ENCODE results near the gene PADI6. TPM values are rescaled to one million over a fixed set of nuclear protein-coding genes. Genes with fewer than 3 reads are reported as not detected.

PADI6 gene
- total RNA-seq, 2 donors from 2014 or later = not detected

DNA sequence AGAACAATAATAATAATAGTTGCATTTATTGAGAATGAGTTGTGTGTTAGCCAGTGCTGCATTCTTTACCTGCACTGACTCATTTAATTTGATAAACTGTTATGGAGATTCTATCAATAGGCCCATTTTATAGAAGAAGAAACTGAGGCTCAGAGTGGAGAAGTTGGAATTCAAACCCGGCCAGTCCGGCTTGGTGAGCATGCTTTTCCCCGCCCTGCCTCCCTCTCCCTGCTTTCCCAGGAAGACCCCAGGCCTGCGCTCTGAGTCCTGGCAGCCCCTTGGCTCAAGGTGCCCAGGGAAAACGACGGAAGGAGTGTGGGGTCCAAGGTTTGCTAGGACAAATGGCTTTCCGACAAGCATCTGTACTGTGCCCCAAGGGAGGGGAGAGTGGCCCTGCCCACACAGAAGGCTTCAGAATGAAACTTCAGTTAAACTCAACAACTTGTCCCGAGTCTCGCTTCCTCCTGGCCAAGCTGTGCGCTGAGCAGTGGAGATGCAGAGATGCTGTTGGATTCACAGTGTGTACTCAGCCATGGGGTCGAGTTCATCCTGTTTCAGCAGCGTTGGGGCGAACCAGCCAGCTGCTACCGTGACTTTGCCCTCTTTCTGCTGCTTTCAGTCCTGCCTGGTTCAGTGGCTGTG is 23.3 kb upstream of the PADI6 start:
- Mint-ChIP-seq H3K4me3 (no peak overlapping the region), H3K27me3 (peaks cover 18% of the 10 kb centered on the region), H3K27ac (no peak overlapping the region), H3K36me3 (ENCODE audit: low read depth) (no peaks in the 10 kb centered on the region), H3K9me3 (no peaks in the 10 kb centered on the region), H3K4me1 (no peaks in the 10 kb centered on the region)
- ATAC-seq (replicated peaks) = no peak

DNA sequence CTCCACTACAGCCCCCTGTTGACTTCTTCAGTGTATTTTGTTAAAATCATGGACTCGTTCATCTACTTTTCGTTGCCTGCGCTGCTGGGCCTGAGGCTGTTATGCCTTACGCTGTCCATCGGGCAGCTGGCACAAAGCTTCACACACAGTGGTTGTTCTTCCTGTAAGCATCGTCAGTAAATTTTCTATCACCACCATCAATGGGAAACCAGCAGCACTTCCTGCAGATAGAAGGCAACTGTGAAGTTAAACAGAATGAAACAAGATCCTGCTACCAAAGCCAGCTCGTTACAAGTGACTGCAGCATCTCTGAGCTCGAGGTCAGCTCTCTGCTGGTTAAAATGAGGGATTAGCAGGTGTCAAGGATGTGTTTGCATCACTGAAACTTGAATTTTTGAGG is 21.9 kb upstream of the PADI6 start:
- no peak overlapping the region for H3K27ac Mint-ChIP-seq
- H3K4me1 Mint-ChIP-seq = no peaks in the 10 kb centered on the region
- peaks cover 18% of the 10 kb centered on the region for H3K27me3 Mint-ChIP-seq
- H3K36me3 Mint-ChIP-seq (ENCODE audit: low read depth) = no peaks in the 10 kb centered on the region
- ATAC-seq (replicated peaks) = no peak
- H3K4me3 Mint-ChIP-seq = no peak overlapping the region
- H3K9me3 Mint-ChIP-seq = no peaks in the 10 kb centered on the region

DNA sequence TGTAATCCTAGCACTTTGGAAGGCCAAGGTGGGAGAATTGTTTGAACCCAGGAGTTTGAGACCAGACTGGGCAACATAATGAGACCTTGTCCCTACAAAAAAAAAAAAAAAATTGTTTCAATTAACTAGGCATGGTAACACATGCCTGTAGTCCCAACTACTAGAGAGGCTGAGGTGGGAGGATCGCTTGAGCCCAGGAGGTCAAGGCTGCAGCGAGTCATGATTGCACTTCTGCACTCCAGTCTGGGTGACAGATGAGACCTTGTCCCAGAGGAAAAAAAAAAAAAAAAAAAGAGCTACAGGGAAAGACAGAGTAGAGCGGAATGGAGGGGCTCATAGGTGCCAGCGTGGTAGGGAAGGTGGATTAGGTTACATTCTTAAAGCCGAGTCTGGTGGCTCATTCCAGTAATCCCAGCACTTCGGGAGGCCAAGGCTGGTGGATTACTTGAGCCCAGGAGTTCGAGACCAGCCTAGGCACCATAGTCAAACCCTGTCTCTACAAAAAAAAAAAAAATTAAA is 21.0 kb upstream of the PADI6 start:
- H3K27ac Mint-ChIP-seq = no peak overlapping the region
- no peak overlapping the region for H3K4me3 Mint-ChIP-seq
- ATAC-seq (replicated peaks) = no peak
- no peaks in the 10 kb centered on the region for H3K4me1 Mint-ChIP-seq
- no peaks in the 10 kb centered on the region for H3K36me3 Mint-ChIP-seq (ENCODE audit: low read depth)
- H3K9me3 Mint-ChIP-seq = no peaks in the 10 kb centered on the region
- H3K27me3 Mint-ChIP-seq = peaks cover 18% of the 10 kb centered on the region

DNA sequence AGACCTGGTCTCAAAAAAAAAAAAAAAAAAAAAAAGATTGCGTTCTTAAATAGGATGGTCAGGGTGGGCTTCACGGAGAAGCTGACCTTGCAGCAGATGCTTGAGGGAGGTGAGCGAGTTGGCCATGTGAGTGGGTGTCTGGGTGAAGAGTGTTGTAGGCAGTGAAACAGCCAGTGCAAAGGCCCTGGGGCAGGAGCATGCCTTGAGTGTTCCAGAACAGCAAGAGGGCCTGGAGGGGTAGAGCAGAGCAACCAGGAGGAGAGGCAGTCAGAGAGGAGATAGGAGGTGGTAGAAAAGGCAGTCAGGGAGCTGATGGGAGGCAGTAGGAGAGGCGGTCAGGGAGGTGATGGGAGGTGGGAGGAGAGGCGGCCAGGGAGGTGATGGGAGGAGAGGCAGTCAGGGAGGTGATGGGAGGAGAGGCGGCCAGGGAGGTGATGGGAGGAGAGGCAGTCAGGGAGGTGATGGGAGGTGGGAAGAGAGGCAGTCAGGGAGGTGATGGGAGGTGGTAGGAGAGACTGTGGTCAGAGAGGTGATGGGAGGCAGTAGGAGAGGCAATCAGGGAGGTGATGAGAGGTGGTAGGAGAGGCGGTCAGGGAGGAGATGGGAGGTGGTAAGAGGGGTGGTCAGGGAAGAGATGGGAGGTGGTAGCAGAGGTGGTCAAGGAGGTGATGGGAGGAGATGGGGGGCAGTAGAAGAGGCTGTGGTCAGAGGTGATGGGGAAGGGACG is 20.2 kb upstream of the PADI6 start:
- ATAC-seq (replicated peaks) = no peak
- Mint-ChIP-seq H3K4me1 (no peaks in the 10 kb centered on the region), H3K36me3 (ENCODE audit: low read depth) (no peaks in the 10 kb centered on the region), H3K27ac (no peak overlapping the region), H3K27me3 (peaks cover 23% of the 10 kb centered on the region), H3K4me3 (no peak overlapping the region), H3K9me3 (no peaks in the 10 kb centered on the region)

DNA sequence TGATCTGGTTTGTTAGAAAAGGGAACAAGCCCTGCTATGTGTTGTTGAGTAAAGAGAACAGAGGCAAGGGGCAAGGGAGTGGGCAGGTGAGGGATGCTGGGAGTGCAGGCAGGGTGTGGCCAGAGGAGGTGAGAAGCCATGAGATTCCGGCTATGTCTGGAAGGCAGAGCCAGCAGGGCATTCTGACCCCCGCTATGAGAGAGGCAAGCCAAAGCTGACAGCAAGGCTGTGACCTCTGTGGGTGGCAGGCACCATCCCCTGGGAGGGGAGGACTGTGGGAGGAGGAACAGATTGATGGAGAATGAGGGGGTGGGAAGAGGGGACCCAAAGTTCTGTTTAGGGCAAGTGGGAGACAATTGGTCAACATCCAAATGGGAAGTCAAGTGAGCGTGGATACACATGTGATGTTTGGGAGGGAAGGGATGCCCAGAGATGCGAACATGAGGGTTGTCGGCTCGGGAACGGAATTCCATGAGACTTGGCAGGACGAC is 19.5 kb upstream of the PADI6 start:
- no peak overlapping the region for H3K27ac Mint-ChIP-seq
- no peaks in the 10 kb centered on the region for H3K4me1 Mint-ChIP-seq
- H3K9me3 Mint-ChIP-seq = no peaks in the 10 kb centered on the region
- peaks cover 23% of the 10 kb centered on the region for H3K27me3 Mint-ChIP-seq
- H3K36me3 Mint-ChIP-seq (ENCODE audit: low read depth) = no peaks in the 10 kb centered on the region
- ATAC-seq (replicated peaks) = no peak
- no peak overlapping the region for H3K4me3 Mint-ChIP-seq

DNA sequence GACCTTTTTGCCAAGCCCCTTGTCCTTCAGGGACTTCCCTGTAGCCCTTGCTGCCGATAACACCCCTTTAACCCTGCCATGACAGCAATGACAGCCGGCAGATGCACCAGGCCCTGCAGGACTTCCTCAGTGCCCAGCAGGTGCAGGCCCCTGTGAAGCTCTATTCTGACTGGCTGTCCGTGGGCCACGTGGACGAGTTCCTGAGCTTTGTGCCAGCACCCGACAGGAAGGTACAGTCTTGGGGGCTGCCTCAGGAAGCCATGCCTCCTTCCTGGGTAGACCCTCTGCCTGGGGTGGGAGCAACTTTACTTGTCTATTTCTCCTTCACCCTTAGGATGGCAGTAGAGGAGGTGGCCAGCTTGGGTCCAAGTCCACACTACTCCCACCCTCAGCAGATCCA is 16.1 kb upstream of the PADI6 start:
- no peaks in the 10 kb centered on the region for H3K9me3 Mint-ChIP-seq
- no peak overlapping the region for H3K4me3 Mint-ChIP-seq
- no peak overlapping the region for H3K27ac Mint-ChIP-seq
- H3K27me3 Mint-ChIP-seq = peaks cover 19% of the 10 kb centered on the region
- no peaks in the 10 kb centered on the region for H3K36me3 Mint-ChIP-seq (ENCODE audit: low read depth)
- ATAC-seq (replicated peaks) = no peak
- H3K4me1 Mint-ChIP-seq = no peaks in the 10 kb centered on the region

DNA sequence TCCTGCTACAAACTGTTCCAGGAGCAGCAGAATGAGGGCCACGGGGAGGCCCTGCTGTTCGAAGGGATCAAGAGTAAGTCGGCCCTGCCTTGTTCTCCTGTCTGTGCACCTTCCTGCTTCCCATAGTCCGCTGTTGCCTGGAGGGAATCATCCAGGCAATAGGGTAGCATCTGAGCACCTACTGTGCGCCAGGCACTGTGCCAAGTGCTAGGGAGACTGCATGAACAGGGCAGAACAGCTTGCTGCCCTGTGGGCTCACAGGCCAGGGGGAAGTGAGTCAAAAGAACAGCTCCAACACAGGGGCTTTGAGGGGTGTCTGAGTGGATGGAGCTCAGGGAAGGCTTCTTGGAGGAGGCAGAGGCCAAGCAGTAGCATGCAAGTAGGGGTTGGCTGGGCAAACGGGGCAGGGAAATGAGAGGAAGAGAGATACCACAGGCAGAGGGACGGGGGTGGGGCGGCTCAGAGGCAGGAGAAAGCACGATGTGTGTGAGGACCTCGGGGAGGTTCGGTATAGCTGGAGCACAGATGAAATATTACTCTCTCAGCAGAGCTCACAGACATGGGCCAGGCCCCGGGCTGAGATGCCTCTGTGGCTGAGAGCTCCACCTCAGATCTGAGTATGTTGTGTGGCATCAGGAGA is 15.5 kb upstream of the PADI6 start:
- H3K27ac Mint-ChIP-seq = no peak overlapping the region
- H3K4me1 Mint-ChIP-seq = no peaks in the 10 kb centered on the region
- no peak for ATAC-seq (replicated peaks)
- no peaks in the 10 kb centered on the region for H3K9me3 Mint-ChIP-seq
- H3K36me3 Mint-ChIP-seq (ENCODE audit: low read depth) = no peaks in the 10 kb centered on the region
- no peak overlapping the region for H3K4me3 Mint-ChIP-seq
- peaks cover 15% of the 10 kb centered on the region for H3K27me3 Mint-ChIP-seq

DNA sequence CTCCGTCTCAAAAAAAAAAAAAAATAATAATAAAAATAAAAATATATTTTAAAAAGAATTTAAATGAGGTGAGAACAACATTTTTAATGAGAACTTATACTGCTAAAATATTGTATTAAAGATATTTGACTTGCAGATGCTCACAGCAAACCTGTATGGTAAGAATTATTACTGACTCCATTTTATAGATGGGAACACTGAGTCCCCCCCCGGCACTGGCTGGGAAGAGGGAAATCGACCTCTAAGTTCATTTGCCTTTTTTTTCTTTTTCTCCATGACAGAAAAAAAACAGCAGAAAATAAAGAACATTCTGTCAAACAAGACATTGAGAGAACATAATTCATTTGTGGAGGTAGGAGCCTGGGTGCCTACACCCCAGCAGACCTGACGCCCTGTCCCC is 13.4 kb upstream of the PADI6 start:
- ATAC-seq (replicated peaks) = no peak

DNA sequence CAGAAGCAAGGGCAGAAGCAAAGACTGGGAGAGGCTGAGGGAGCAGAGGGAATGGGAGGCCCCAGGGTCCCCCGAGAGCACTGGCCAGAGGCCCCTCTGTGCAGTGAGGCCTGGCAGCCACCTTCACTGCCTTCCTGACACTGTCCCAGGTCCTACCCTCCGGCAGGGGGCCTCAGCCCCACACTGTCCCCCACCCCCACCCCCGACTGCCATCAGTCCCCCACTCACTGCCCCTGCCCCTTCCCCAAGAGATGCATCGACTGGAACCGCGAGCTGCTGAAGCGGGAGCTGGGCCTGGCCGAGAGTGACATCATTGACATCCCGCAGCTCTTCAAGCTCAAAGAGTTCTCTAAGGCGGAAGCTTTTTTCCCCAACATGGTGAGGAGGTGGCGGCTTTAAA is 13.0 kb upstream of the PADI6 start:
- no peak overlapping the region for H3K27ac Mint-ChIP-seq

More for the DNA sequence above, 13.4 kb upstream of the PADI6 start:
- Mint-ChIP-seq H3K4me1 (no peaks in the 10 kb centered on the region), H3K9me3 (no peaks in the 10 kb centered on the region), H3K27me3 (peaks cover 5% of the 10 kb centered on the region), H3K27ac (no peak overlapping the region), H3K4me3 (no peak overlapping the region), H3K36me3 (ENCODE audit: low read depth) (no peaks in the 10 kb centered on the region)

DNA sequence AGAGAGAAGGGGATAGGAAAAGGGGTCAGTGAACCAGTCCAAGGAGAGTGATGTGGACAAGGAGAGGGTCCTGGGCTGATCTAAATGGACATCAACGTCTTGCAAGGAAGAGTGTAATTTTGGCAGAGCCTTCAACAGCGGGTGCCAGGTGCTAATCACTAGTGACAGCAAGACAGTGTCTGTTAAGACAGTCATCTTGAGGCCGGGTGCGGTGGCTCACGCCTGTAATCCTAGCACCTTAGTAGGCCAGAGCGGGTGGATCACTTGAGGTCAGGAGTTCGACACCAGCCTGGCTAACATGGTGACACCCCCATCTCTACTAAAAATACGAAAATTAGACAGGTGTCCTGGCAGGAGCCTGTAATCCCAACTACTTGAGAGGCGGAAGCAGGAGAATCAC is 12.2 kb upstream of the PADI6 start:
- H3K27me3 Mint-ChIP-seq = peaks cover 9% of the 10 kb centered on the region

More for the DNA sequence above, 13.0 kb upstream of the PADI6 start:
- no peak for ATAC-seq (replicated peaks)
- Mint-ChIP-seq H3K9me3 (no peaks in the 10 kb centered on the region), H3K27me3 (peaks cover 5% of the 10 kb centered on the region), H3K36me3 (ENCODE audit: low read depth) (no peaks in the 10 kb centered on the region), H3K4me3 (no peak overlapping the region), H3K4me1 (no peaks in the 10 kb centered on the region)

DNA sequence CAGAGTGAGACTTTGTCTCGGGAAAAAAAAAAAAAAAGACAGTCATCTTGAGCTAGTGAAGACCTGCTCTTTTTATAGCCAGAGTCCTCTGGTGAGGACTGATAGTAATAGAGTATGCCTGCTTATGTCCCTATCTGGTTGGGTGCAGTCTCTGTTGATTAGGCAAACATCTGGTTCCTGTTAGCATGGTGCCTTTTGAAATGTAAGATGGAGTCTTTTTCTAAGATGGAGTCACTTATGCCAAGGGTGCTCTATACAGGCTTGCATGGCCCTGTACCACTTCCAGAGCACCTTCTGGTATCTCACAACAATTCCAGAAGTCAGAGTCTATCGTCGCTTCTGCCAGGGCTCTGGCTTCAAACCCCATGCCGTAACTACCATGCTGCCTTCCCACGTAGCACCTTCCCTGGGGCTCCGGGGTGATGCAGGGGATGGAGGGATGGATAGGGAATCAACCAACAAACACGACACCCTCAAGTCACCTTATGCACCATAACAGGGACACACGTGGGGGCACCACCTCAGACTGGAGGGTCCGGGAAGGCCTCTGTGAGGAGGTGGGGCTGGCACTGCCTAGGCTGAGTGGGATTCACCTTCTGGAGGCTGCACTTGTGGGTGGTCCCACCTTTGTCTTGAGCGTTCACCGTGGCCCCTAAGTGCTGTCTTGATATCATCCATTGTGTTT is 11.6 kb upstream of the PADI6 start:
- H3K4me3 Mint-ChIP-seq = no peak overlapping the region
- no peaks in the 10 kb centered on the region for H3K4me1 Mint-ChIP-seq
- H3K27me3 Mint-ChIP-seq = peaks cover 9% of the 10 kb centered on the region
- H3K27ac Mint-ChIP-seq = no peak overlapping the region
- no peaks in the 10 kb centered on the region for H3K36me3 Mint-ChIP-seq (ENCODE audit: low read depth)
- no peak for ATAC-seq (replicated peaks)
- no peaks in the 10 kb centered on the region for H3K9me3 Mint-ChIP-seq

More for the DNA sequence above, 12.2 kb upstream of the PADI6 start:
- Mint-ChIP-seq H3K4me1 (no peaks in the 10 kb centered on the region), H3K27ac (no peak overlapping the region), H3K36me3 (ENCODE audit: low read depth) (no peaks in the 10 kb centered on the region), H3K9me3 (no peaks in the 10 kb centered on the region), H3K4me3 (no peak overlapping the region)
- no peak for ATAC-seq (replicated peaks)

DNA sequence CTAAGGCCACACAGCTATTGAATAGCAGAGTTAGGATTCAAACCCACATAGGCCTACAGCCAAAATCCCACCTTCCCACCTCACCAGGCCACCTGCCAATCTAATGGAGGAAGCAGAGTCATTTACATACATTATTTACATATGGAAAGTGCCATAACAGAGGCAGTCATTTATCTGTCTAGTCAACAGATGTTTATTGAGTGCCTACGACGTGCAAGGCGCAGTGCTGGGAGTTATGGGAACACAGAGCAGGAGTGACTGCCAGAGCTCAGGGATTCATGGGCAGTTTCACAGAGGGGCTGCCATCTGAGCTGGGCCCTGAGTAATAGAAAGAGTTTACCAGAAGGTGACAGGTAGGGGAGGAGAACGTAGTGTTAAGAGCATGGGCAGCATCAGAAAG is 10.3 kb upstream of the PADI6 start:
- no peaks in the 10 kb centered on the region for H3K9me3 Mint-ChIP-seq
- H3K27ac Mint-ChIP-seq = no peak overlapping the region
- no peak overlapping the region for H3K4me3 Mint-ChIP-seq
- H3K27me3 Mint-ChIP-seq = peaks cover 5% of the 10 kb centered on the region
- ATAC-seq (replicated peaks) = no peak
- H3K36me3 Mint-ChIP-seq (ENCODE audit: low read depth) = no peaks in the 10 kb centered on the region
- no peaks in the 10 kb centered on the region for H3K4me1 Mint-ChIP-seq

DNA sequence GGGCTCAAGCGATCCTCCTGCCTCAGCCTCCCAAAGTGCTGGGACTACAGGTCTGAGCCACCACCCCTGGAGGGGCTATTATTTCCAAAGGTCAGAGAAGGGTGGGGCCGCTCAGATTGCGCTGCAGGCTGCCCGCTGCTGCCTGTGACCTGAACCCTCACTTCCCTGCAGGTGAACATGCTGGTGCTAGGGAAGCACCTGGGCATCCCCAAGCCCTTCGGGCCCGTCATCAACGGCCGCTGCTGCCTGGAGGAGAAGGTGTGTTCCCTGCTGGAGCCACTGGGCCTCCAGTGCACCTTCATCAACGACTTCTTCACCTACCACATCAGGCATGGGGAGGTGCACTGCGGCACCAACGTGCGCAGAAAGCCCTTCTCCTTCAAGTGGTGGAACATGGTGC is 8.6 kb upstream of the PADI6 start:
- no peak for ATAC-seq (replicated peaks)
- Mint-ChIP-seq H3K4me1 (no peaks in the 10 kb centered on the region), H3K4me3 (no peak overlapping the region)

DNA sequence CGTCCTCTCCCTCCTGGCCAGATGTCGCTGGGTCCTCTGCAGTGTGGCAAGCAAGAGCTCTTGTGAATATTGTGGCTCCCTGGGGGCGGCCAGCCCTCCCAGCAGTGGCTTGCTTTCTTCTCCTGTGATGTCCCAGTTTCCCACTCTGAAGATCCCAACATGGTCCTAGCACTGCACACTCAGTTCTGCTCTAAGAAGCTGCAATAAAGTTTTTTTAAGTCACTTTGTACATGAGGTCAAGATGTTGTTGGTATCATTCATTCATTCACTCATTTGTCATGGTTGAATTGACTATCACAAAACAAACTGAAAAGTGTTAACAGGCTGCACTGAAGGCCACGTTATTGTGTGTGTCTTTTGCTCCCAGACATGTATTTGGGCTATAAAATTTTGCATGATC is 8.2 kb upstream of the PADI6 start:
- H3K9me3 Mint-ChIP-seq = no peaks in the 10 kb centered on the region
- no peak overlapping the region for H3K4me3 Mint-ChIP-seq

More for the DNA sequence above, 8.6 kb upstream of the PADI6 start:
- H3K27ac Mint-ChIP-seq = no peak overlapping the region
- H3K27me3 Mint-ChIP-seq = peaks cover 4% of the 10 kb centered on the region
- no peaks in the 10 kb centered on the region for H3K9me3 Mint-ChIP-seq
- no peaks in the 10 kb centered on the region for H3K36me3 Mint-ChIP-seq (ENCODE audit: low read depth)

More for the DNA sequence above, 8.2 kb upstream of the PADI6 start:
- Mint-ChIP-seq H3K36me3 (ENCODE audit: low read depth) (no peaks in the 10 kb centered on the region), H3K27me3 (peaks cover 4% of the 10 kb centered on the region), H3K27ac (no peak overlapping the region), H3K4me1 (no peaks in the 10 kb centered on the region)
- no peak for ATAC-seq (replicated peaks)

Measured in activated T-helper 17 cell treated with anti-CD3 and anti-CD28 coated beads, Interleukin-2, amount 50 U/mL, for 72 hours (primary cell).